HepG2 (cell line): ENCODE data around the gene TTBK1. TPM values are rescaled to one million over a fixed set of nuclear protein-coding genes. Genes with fewer than 3 reads are reported as not detected.

ENCODE experiments used
- HNF4G ChIP-seq, 2 experiments: sonication (generic) in 1 of 2; formaldehyde crosslinking in 1 of 2; IDR thresholded peaks; 2 replicates each; pipeline versions ENCODE4 v1.4.0 to v1.6.1; 2011 to 2020; ENCODE audit warnings: borderline replicate concordance in 2 of 2, low read depth in 2 of 2, mild to moderate bottlenecking in 2 of 2, low read length in 1 of 2, missing genetic modification reagents in 1 of 2, moderate library complexity in 1 of 2
- KMT2B ChIP-seq: IDR thresholded peaks from 2 replicates; pipeline ENCODE4 v1.6.1; 2016; ENCODE audit warnings: missing genetic modification reagents, missing compliant biosample characterization
- NR2F1 ChIP-seq, 2 experiments: fragments of 450-650 bp in 1 of 2; formaldehyde crosslinking in 1 of 2; IDR thresholded peaks; 2 replicates each; pipeline versions ENCODE4 v1.5.0 to v1.6.1; 2016 to 2020; ENCODE audit warnings: mild to moderate bottlenecking in 1 of 2, missing compliant biosample characterization in 1 of 2, missing genetic modification reagents in 1 of 2, moderate library complexity in 1 of 2
- POGK ChIP-seq: sonication (generic); formaldehyde crosslinking; conservative IDR thresholded peaks from 2 replicates; pipeline ENCODE4 v1.8.0; 2022; ENCODE audit warnings: mild to moderate bottlenecking, moderate library complexity, missing genetic modification reagents
- RFXANK ChIP-seq: IDR thresholded peaks from 2 replicates; pipeline ENCODE4 v1.6.1; 2016
- SNAPC2 ChIP-seq: sonication (generic); formaldehyde crosslinking; IDR thresholded peaks from 2 replicates; pipeline ENCODE4 v1.8.1; 2022; ENCODE audit warnings: mild to moderate bottlenecking, missing genetic modification reagents
- THYN1 ChIP-seq: sonication (generic); formaldehyde crosslinking; IDR thresholded peaks from 2 replicates; pipeline ENCODE4 v1.8.1; 2023; ENCODE audit warnings: low read depth, mild to moderate bottlenecking, moderate library complexity, missing genetic modification reagents, borderline replicate concordance
- TP53 ChIP-seq: sonication (generic); formaldehyde crosslinking; conservative IDR thresholded peaks from 2 replicates; pipeline ENCODE4 v1.4.0; 2020; ENCODE audit warnings: missing genetic modification reagents
- TSC22D2 ChIP-seq: sonication (generic); formaldehyde crosslinking; IDR thresholded peaks from 2 replicates; pipeline ENCODE4 v1.5.1; 2020; ENCODE audit warnings: missing genetic modification reagents, mild to moderate bottlenecking, borderline replicate concordance
- ZBTB7A ChIP-seq: sonication (generic); formaldehyde crosslinking; IDR thresholded peaks from 2 replicates; pipeline ENCODE4 v1.8.0; 2022; ENCODE audit warnings: mild to moderate bottlenecking, missing genetic modification reagents
- ZFP82 ChIP-seq: sonication (generic); formaldehyde crosslinking; IDR thresholded peaks from 2 replicates; pipeline ENCODE4 v1.5.1; 2020; ENCODE audit warnings: mild to moderate bottlenecking, missing genetic modification reagents, borderline replicate concordance
- ZNF143 ChIP-seq: sonication (generic); formaldehyde crosslinking; IDR thresholded peaks from 2 replicates; pipeline ENCODE4 v1.4.0; 2020; ENCODE audit warnings: missing genetic modification reagents
- ZNF333 ChIP-seq: sonication (generic); formaldehyde crosslinking; IDR thresholded peaks from 2 replicates; pipeline ENCODE4 v1.4.0; 2020; ENCODE audit warnings: mild to moderate bottlenecking, missing genetic modification reagents, borderline replicate concordance
- ZNF550 ChIP-seq: sonication (generic); formaldehyde crosslinking; IDR thresholded peaks from 2 replicates; pipeline ENCODE4 v1.4.0; 2020; ENCODE audit warnings: mild to moderate bottlenecking, missing genetic modification reagents, borderline replicate concordance
- ZNF619 ChIP-seq: sonication (generic); formaldehyde crosslinking; IDR thresholded peaks from 2 replicates; pipeline ENCODE4 v1.4.0; 2020; ENCODE audit warnings: mild to moderate bottlenecking, missing genetic modification reagents
- ZNF713 ChIP-seq: sonication (generic); formaldehyde crosslinking; IDR thresholded peaks from 2 replicates; pipeline ENCODE4 v1.4.0; 2020; ENCODE audit warnings: mild to moderate bottlenecking, missing genetic modification reagents
- ZNF747 ChIP-seq: sonication (generic); formaldehyde crosslinking; IDR thresholded peaks from 2 replicates; pipeline ENCODE4 v1.8.1; 2023; ENCODE audit warnings: missing genetic modification reagents, mild to moderate bottlenecking, borderline replicate concordance
- ZNF775 ChIP-seq: sonication (generic); formaldehyde crosslinking; IDR thresholded peaks from 2 replicates; pipeline ENCODE4 v1.4.0; 2020; ENCODE audit warnings: missing genetic modification reagents, mild to moderate bottlenecking, moderate library complexity, borderline replicate concordance
- ZSCAN25 ChIP-seq: sonication (generic); formaldehyde crosslinking; IDR thresholded peaks from 2 replicates; pipeline ENCODE4 v1.8.0; 2022; ENCODE audit warnings: mild to moderate bottlenecking, missing genetic modification reagents
- polyA plus RNA-seq, 8 experiments: library from polyadenylated mRNA; depleted of rRNA in 3 of 8; stranded (reverse) in 7 of 8; unstranded in 1 of 8; fragments of >200 nt; fragmentation: Illumina TruSeq in 4 of 8; extraction: Trizol in 4 of 8; gene quantifications; 2 replicates each; pipeline versions ENCODE4 v1.2.1 to v1.2.3, GENCODE V29; 2011 to 2016; ENCODE audit warnings: low read depth in 4 of 8, missing spikeins in 1 of 8, mixed read lengths in 1 of 8; ENCODE audit not compliant: insufficient read depth in 1 of 8
- total RNA-seq, 5 experiments: library from RNA; depleted of rRNA; stranded (reverse); fragments of >200 nt; fragmentation: Illumina TruSeq; extraction: Trizol; gene quantifications; 2 replicates each; pipeline ENCODE4 v1.2.3, GENCODE V29; 2016; ENCODE audit warnings: low read depth in 1 of 5
- TF ChIP-seq, protein P1 (sequence below): sonication (generic); formaldehyde crosslinking; IDR thresholded peaks from 2 replicates; pipeline ENCODE4 v1.8.0; 2022; ENCODE audit warnings: mild to moderate bottlenecking, missing genetic modification reagents, borderline replicate concordance
- TF ChIP-seq, protein P2 (sequence below): sonication (generic); formaldehyde crosslinking; IDR thresholded peaks from 2 replicates; pipeline ENCODE4 v1.9.0; 2021; ENCODE audit warnings: missing genetic modification reagents, borderline replicate concordance

Gene TTBK1
- total and polyA plus RNA-seq, 2 of the 13 experiments (the other 11 are each of a cell fraction or from before 2014, with no cell fraction given), result 0.24 to 0.33 TPM

GRCh38 chr6:43278524-43279078 is 35.3 kb downstream of the TTBK1 start (continued):
- TF ChIP-seq ZNF747 (CRISPR knock-in tag) (no peak), POGK (CRISPR knock-in tag) (0 out of 2 replicates have a peak, but pooled peaks have one; percentile 28), ZNF619 (CRISPR knock-in tag) (no peak), ZNF143 (CRISPR knock-in tag) (no peak), TP53 (CRISPR knock-in tag) (no peak), RFXANK (CRISPR knock-in tag) (no peak), ZSCAN25 (no peak), ZNF713 (CRISPR knock-in tag) (no peak), NR2F1 (CRISPR knock-in tag; IDR thresholded peaks at IDR 0.05) (no peak), ZNF333 (CRISPR knock-in tag) (no peak), HNF4G (IDR thresholded peaks at IDR 0.05; ENCODE audit: borderline replicate concordance, low read depth, low read length) (peak; percentile 98), HNF4G (CRISPR knock-in tag; IDR thresholded peaks at IDR 0.05; ENCODE audit: borderline replicate concordance, low read depth) (peak; percentile 88; the same call in 1 of the 2 replicates), SNAPC2 (CRISPR knock-in tag) (no peak), THYN1 (CRISPR knock-in tag) (no peak), ZBTB7A (CRISPR knock-in tag) (no peak), ZFP82 (CRISPR knock-in tag) (no peak), ZNF550 (CRISPR knock-in tag) (no peak), TSC22D2 (CRISPR knock-in tag) (no peak), KMT2B (CRISPR knock-in tag) (peak; percentile 57; the same call in 1 of the 2 replicates), ZNF775 (CRISPR knock-in tag) (0 out of 2 replicates have a peak, but pooled peaks have one; percentile 24)
- TF ChIP-seq, protein P1, sequence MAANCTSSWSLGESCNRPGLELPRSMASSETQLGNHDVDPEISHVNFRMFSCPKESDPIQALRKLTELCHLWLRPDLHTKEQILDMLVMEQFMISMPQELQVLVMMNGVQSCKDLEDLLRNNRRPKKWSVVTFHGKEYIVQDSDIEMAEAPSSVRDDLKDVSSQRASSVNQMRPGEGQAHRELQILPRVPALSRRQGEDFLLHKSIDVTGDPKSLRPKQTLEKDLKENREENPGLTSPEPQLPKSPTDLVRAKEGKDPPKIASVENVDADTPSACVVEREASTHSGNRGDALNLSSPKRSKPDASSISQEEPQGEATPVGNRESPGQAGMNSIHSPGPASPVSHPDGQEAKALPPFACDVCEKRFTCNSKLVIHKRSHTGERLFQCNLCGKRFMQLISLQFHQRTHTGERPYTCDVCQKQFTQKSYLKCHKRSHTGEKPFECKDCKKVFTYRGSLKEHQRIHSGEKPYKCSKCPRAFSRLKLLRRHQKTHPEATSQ, result no peak
- TF ChIP-seq, protein P2, sequence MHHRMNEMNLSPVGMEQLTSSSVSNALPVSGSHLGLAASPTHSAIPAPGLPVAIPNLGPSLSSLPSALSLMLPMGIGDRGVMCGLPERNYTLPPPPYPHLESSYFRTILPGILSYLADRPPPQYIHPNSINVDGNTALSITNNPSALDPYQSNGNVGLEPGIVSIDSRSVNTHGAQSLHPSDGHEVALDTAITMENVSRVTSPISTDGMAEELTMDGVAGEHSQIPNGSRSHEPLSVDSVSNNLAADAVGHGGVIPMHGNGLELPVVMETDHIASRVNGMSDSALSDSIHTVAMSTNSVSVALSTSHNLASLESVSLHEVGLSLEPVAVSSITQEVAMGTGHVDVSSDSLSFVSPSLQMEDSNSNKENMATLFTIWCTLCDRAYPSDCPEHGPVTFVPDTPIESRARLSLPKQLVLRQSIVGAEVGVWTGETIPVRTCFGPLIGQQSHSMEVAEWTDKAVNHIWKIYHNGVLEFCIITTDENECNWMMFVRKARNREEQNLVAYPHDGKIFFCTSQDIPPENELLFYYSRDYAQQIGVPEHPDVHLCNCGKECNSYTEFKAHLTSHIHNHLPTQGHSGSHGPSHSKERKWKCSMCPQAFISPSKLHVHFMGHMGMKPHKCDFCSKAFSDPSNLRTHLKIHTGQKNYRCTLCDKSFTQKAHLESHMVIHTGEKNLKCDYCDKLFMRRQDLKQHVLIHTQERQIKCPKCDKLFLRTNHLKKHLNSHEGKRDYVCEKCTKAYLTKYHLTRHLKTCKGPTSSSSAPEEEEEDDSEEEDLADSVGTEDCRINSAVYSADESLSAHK (CRISPR knock-in tag), result no peak
